HG02981 (cell line): Measurements from ENCODE around the gene RAB31.
"Not testable (repeated sequence)": the region's sequence is repeated elsewhere in the genome, so short reads cannot be mapped to it uniquely, and the experiment has no call there.

Experiments
- ATAC-seq: cut with Tn5 transposase; IDR thresholded peaks from one replicate; pipeline ENCODE4 v1.9.1; 2021; ENCODE audit warnings: mild to moderate bottlenecking, moderate library complexity; ENCODE audit not compliant: unreplicated experiment

The RAB31 gene

DNA sequence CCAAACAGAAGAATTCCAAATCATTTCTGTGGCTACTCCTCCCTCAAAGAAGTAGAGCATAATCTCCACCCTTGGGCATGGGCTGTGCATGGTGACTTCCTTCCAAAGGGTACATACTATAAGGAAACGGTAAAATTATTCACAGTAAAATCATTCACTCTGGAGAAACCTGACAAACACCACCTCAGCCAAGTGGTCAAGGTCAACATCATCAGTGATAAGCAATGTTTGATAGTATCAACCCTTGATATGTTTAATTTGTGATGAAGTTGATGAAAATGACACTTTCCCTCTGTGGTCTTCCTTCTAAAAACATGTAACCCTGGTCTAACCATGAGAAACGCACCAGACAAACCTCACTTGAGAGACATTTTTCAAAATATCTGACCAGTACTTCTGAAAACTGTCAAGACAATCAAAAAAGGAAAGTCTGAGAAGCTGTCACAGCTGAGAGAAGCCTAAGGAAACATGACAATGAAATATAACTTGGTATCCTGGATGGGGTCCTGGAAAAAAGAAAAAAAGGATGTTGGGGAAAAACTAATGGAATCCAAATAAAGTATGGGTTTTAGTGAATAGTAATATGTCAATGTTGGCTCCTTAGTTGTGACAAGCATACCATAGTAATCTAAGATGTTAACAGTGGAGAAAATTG is 168.2 kb downstream of the RAB31 start:
- ATAC-seq, result no peak

DNA sequence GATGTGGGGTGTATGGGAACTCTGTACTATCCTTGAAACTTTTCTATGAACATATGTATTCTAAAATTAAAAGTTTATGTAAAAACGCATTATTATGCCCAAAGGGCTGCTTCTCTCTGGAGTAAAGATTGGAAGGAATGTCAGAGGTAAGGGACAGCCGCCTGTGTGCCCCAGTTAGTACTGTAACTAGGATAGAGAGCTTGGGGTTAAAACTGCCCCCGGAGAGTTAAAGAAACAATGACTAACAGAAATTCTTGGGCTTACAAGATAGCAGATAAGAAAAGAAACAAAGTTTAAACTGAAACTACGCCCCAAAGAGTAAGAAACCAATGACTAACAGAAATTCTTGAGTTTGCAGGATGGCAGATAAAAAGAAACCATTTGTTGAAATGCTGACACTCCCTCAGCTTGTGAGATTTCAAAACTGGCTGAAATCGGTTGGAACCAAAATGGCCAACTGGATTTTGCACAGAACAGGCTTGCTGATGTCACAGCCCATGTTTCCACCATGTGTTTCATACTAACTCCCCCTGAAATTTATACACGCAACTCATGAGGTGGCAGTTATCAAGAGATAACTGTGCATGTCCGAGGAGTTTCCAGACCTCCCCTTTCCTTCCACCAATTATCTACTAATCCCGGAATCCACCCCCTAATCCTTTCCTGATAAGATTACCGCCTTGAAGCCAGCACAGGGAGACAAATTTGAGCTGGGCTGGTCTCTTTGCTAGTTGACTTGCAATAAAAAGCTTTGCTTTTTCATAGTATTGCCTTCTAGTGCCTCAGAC is 169.0 kb downstream of the RAB31 start:
- ATAC-seq, result no peak

DNA sequence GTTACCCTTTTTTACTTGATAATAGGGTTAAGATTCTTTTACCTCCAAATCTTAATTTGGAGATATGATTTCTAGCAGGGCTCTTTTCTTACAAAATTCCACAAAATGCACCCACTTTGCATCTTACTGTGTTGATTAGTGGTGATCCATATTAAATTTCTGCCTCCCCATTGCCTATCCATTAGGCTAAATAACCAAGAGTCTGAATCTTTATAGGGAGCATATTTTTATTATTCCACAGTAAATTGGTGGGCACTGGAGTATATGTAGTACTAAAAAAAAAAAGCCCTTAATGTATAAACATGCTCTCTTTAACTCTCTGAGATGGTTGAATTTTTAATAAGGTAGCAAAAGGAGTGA is 169.5 kb downstream of the RAB31 start:
- no peak for ATAC-seq

DNA sequence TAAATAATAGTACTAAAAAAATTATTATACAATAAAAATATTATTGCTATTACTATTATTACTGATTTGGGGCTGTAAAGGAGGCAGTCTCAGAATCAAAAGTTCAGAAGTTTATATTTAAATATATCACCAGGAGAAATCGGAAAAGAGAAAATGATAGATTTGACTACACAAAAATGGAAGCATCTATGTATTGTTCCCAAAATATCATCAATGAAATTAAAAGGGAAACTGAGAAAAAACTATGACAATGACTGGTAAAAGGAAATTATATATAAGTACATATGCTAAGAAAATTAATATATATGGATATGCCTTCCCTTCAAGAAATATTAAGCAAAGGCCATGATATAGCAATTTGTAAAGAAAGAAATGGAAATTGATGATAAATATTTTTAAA is 170.0 kb downstream of the RAB31 start:
- no peak for ATAC-seq

DNA sequence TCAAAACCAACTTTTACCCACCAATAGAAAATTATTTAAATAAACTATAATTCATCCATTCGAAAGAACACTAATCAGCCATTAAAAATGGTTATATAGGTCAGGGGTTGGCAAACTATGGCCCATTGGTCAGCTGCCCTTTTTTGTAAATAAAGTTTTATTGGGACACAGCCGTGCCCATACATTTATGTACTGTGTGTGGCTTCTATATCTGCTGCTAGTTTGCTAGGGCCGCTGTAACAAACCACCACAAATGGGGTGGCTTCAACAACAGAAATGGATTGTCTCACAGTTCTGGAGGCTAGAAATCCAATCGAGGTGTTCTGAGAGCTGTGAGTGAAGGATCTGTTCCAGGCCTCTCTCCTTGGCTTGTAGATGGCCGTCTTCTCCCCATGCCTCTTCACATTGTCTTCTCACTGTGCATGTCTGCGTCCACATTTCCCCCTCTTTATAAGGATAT is 170.7 kb downstream of the RAB31 start:
- ATAC-seq, result no peak

DNA sequence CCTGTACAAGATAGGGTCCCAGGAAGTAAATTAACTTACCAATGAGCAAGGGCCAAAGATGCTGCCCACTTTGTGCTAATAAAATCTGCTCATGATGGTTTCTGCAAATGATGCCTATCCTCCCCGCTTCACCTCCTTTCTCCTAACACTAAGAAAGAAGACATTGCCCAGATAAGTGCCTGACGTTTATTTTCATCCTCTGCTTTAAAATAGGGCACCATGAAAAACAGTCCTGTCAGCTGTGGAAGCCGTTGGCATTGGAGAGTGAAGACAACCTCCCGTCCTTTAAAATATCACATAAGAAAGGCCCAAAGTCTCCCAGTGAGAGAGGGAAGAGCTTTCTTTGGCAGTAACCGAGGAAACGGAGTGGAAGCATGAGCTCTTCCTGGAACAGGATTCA is 176.0 kb downstream of the RAB31 start:
- ATAC-seq, result no peak

DNA sequence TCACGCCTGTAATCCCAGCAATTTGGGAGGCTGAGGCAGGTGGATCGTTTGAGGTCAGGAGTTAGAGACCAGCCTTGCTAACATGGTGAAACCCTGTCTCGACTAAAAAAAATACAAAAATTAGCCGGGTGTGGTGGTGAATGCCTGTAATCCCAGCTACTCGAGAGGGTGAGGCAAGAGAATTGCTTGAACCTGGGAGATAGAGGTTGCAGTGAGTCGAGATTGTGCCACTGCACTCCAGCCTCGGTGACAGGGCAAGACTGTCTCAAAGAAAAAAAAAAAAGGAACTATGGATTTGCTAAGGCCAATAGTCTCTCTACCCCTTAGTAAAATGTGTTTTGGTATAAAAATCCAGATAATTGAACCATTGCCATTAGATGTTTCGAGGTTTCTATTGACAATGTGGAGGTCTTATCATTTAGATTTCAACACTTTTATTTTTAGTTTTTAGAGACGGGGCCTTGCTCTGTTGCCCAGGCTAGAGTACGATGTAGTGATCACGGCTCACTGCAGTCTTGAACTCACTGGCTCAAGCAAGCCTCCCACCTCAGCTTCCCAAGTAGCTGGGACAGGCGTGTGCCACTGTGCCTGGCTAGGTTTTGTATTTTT is 176.5 kb downstream of the RAB31 start:
- no peak for ATAC-seq

DNA sequence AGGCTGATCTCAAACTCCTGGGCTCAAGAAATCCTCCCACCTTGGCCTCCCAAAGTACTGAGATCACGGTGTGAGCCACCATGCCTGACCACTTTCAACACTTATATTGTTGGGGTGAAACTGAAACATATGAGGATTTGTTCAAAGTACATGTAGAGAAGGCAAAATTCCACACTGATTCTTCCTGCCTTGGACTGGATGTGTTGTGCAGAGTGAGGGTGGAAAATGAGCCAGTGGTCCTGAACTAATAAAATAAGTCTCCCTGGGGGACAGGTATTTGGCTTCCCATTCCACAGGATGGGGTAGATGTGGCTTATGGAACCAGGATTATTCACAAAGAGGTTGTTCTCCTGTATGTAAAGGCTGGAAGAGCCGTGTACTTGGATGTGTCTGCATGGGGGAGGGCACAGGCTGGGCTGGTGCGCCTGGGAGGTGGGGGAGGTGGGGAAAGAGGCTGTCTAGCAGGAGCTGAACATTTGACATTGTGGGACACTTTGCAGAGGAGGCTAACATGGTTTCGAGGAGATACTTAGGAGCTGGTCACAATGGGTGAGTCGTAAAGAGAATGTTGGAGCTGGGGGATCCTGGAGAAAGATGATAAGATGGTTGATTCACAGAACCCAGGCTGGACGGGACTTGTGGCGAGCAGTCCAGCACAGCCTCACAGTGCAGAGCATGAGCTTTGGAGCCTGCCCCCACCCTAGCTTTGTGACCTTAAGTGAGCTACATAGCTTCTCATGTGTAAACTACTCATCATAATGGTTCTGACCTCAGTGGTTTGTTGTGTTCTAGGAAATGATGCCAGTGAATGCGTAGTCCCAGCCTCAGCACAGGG is 177.3 kb downstream of the RAB31 start, which contains the start of gene TXNDC2:
TXNDC2 (plus strand) TSS at position 804 of the 835 bp plus-strand sequence. CDS start 708 bp downstream, outside the sequence.
- ATAC-seq, result no peak

DNA sequence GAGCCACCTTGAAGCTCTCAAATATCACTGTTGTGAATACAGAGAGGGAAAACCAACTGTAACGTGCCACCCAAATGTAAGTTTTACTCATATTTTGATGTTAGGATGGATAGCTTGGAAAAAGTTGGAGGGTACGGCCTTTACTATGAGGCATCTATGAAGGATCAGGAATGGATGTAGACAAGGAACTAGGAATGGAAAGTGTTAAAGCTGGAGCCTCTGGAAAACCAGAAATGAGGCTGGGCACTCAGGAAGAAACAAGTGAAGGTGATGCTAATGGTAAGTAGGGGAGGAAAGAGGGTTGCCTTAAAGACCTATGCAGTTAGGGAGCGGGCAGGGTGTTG is 177.9 kb downstream of the RAB31 start:
- ATAC-seq, result no peak

DNA sequence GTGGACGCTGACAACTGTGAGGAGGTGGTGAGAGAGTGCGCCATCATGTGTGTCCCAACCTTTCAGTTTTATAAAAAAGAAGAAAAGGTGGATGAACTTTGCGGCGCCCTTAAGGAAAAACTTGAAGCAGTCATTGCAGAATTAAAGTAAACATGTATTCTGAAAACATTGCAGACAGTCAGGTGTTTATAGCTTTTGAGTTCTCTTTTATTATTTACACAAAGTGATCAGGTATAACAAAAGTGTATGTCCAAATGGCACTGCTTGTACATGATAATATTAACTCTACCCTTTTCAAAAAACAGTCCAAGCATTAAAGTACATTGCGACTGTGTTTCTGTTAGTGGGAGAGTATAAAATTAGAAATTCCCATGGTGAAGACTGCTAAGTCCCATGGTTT is 179.9 kb downstream of the RAB31 start:
- no peak for ATAC-seq

DNA sequence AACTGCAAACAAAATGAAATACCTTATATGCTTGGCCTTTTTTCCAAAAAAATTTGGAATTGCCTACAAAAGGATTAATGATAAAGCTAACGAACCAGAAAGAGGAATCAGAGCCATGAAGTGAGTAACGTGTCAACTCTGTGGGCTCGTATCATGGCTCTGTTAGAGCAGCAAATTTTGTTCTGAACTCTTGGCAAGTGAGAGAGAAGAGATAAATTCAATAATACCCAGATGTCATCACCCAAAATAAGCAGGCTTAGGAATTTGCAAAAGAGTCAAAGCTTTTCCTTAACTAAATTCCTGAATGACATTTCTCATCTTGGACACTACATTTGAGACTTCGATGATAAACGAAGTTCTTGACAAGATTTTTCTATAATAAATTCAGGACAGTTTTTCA is 182.1 kb downstream of the RAB31 start:
- no peak for ATAC-seq

DNA sequence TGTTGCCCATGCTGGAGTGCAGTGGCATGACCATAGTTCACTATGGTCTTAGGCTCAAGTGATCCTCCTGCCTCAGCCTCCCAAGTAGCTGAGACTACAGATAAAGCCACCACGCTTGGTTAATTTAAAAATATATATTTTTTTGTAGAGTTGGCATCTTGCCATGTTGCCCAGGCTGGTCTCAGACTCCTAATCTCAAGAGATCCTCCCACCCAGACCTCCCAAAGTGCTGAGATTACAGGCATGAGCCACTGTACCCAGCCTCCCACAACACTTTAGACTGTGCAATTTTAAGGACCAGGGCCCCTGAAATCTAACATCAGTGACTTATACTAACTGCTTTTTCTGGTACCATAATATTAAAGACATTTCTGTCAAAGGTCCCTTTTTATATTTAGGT is 182.9 kb downstream of the RAB31 start:
- no peak for ATAC-seq

DNA sequence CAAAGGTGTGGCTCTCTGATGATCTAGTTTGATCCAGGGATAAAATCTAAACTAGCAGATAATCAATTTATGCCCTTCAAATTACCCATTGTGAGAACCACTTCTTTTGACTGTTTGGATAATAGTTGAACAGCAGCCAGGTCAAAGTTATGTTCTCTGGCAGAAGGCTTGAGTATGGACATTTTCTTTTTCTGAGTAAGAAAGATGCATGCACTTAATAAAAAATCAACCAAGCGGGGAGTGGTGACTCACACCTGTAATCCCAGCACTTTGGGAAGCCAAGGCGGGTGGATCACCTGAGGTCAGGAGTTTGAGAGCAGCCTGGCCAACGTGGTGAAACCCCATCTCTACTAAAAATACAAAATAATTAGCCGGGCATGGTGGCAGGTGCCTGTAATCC is 183.4 kb downstream of the RAB31 start:
- not testable (repeated sequence) for ATAC-seq

DNA sequence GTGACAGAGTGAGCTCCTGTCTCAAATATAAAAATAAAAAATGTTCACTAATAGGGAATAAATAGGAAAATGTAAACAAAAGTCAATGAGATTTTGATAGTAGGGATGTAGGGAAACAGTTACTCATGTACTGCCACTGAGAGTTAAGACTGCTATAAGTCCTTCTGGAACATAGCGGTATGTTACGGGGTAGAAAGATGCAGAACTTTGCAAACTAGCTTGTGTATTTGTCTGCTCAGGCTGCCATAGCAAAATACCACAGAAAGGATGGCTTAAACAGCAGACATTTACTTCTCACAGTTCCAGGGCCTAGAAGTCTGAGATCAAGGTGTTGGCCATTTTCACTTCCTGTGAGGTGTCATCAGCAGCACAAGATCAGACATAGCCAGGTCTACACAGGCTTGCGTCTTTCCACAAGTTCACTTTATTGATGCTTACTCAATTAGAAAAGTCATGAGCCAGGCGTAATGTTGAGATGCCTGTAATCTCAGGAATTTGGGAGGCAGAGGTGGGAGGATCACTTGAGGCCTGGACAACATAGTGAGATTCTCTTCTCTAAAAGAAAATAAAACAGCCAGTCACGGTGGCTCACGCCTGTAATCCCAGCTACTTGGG is 186.5 kb downstream of the RAB31 start:
- no peak for ATAC-seq

DNA sequence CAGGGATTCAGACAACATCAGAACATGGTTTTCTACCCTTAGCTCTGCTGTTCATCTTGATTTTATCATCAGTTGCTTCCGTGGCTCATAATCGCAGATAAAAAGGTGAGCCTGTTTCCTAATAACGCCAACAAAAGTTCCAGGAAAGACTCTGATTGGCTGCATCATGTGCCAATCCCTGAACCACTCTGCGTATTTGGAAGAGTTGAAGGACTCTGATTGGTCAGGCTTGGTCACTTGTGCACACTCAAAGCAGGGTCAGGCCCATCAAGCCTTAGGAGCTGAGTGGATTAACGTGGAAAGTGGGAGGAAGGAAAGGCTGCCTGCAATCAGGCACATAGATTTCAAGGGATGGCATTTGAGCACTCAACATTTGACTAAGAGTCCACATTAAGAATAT is 189.0 kb downstream of the RAB31 start:
- no peak for ATAC-seq

DNA sequence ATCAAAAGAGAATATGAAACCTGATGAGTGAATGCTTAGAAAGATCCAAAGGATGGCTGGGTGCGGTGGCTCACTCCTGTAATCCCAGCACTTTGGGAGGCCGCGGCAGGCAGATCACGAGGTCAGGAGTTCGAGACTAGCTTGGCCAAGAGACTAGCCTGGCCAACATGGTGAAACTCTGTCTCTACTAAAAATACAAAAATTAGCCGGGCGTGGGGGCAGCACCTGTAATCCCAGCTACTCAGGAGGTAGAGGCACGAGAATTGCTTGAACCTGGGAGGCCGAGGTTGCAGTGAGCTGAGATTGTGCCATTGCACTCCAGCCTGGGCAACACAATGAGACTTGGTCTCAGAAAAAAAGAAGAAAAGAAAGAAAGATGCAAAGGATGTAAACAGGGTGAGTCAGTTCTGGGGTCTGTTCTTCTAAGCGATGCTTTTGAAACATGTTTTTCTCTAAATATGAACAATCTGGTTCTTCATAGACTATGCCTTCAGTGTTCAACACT is 189.7 kb downstream of the RAB31 start:
- not testable (repeated sequence) for ATAC-seq

DNA sequence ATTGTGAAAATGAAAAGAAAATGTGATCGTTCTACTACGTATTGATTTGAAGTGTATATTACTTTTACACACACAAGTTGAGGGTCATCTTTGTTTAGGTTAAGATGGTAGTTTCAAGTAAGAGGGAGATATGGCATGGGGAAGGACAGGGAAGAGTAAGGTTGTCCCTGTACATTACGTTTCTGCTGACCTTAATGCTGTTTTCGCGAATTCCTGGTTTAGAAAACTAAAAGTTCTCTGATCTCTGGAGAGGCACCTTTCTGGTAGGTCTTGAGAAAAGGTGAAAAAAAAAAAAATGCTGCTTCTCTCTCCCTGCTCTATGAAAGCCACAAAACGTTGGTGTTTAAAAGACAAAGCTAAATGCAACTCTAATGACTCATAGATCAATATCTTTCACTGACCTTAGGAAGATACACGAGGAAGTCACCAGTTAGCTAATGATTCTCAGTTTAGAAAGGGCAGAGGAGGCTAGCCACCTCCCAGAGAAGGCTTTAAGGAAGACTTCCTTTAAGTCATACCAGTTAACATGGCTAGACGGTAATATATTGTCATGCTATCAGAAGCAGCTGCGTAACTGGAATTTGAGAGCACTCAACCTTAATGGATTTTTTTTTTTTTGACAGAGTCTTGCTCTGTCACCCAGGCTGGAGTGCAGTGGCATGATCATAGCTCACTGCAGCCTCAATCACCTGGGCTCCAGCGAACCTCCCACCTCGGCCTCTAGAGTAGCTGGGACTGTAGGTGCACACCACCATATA is 190.9 kb downstream of the RAB31 start:
- no peak for ATAC-seq

DNA sequence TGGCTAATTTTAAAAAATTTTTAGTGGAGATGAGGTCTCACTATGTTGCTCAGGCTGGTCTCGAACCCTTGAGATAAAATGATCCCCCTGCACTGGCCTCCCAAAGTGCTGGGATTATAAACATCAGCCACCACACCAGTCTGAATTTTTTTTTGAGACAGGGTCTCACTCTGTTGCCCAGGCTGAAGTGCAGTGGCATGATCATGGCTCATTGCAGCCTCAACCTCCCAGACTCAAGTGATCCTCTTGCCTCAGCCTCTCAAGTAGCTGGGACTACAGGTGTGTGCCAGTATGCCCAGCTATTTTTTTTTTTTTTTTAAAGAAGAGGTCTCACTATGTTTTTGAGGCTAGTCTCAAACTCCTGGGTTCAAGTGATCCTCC is 191.4 kb downstream of the RAB31 start:
- ATAC-seq, result not testable (repeated sequence)

DNA sequence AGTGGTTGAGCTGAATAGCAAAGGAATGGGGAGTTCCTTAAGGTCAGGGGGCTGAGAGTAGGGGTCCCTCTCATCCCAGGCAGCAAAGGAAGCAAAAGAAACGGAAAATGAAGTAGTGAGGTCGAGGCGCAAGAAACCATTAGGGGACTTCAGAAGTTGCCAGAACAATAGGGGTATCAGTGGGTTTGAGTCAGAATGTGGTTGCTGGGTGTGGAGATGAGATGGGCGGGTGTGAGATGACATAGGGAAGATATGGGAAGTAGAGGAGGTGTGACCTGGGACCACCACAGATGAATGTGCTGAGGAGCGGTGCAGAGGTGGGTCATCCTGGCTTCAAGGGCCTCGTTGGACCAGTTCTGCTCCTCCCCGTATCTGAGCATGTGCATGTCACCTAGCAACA is 192.6 kb downstream of the RAB31 start:
- ATAC-seq, result no peak

DNA sequence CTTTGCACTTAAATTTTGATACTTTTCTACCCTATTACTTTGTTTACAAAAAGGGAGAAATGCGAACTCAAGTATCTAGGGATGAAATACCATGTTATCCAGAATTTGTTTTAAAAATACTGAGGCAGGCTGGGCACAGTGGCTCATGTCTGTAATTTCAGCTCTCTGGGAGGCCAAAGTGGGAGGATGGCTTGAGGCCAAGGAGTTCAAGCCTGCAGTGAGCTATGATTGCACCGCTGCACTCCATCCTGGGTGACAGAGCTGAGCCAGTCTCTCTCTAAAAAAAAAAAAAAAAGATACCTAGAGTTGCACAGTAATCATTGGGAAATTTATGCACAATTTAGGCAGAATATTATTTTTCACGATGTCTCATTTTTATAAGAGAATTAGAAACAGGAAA is 193.3 kb downstream of the RAB31 start:
- no peak for ATAC-seq
